ENCODE results near the gene PCCA.

The PCCA gene

DNA sequence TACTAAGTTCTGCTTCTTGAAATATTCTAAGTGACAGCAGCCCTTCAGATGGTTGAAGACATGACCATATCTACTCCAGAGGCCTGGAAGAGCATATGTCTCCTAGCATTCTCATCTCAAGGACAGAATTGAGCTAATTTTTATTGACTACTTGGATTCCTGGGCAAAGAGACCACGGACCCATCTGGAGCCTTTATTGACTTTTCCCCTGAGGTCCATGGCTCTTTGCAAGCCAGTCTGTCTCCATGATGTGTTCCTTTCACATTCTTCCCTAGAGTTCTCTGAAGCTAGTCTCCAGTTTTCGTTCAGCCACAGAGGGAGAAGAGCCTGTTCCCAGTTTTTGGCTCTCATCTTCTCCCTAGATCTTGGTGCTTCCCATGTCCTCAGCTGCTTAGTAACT lies 202.7 kb downstream of the PCCA start:
- TF ChIP-seq CTCF (IDR thresholded peaks at IDR 0.05; ENCODE audit: insufficient read depth, missing control alignments), result no peak
- DNase-seq (ENCODE audit: insufficient read length, low spot score) (no peak), FAIRE-seq (no peak)

DNA sequence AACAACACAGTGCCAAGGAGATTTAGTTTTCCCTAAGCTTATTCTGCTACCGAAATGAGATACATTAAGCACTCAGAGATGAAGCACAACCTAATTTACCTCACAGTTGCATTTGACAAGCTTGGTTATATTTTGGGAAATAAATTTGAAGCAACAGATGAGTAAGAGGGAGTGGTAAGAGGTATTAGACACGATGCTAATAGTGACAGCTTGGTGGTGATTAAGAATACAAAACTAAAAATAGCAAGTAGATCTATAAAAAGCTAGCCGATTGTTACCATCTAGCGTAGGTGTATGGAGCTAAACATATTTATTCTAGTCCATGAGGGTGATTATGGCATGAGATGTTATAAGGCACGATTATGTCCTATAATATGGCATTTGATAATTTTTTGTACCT lies 208.5 kb downstream of the PCCA start:
- DNase-seq (ENCODE audit: insufficient read length, low spot score) (no peak), FAIRE-seq (peak; percentile 91)
- TF ChIP-seq CTCF (IDR thresholded peaks at IDR 0.05; ENCODE audit: insufficient read depth, missing control alignments), result no peak

DNA sequence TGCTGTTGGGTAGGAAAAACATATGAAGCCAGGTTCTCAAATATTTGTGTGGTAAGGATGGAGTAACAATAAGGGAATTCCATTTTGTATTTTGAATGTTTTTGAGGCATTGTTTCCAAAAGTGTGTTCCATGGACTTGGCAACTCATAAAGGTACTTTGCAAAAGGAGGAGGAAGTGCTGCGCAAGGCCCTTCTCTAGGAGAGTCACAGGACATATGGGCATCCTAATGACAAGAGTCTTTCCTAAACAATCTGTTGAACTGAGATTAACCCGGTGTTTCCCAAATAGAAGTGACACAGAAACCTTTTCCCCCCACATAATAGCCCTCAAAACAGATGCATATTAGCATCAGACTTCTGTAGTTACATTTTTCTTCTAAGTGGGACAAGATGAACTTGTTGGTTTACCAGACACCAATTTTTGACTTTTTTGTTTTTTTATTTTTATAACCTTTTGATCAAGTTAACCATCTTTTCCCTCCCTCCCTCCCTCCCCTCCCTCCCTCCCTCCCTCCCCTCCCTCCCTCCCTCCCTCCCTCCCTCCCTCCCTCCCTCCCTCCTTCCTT lies 209.3 kb downstream of the PCCA start:
- no peak for TF ChIP-seq CTCF (IDR thresholded peaks at IDR 0.05; ENCODE audit: insufficient read depth, missing control alignments)
- FAIRE-seq (peak; percentile 51), DNase-seq (ENCODE audit: insufficient read length, low spot score) (no peak)

GRCh38 chr13:100298691-100299090 lies 209.8 kb downstream of the PCCA start:
- FAIRE-seq (no peak), DNase-seq (ENCODE audit: insufficient read length, low spot score) (no peak)
- TF ChIP-seq CTCF (IDR thresholded peaks at IDR 0.05; ENCODE audit: insufficient read depth, missing control alignments), result no peak

DNA sequence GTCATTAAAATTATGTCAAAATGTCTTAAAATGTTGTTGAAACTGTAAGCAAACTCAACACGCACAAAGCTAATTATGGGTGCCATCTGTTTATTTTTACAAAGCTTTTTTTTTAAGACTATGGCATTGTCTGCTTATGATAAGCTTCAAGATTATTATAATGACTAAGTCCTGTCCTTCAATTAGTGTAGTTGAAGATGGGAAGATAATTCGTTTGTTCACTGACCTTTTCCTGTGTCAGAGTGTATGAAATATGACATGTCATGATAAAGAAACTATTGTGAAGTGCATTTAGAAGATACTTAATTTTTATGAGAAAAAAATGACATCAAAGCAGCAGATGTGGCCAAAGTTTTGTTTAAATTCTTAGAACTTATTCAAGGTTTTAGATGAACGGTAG lies 211.3 kb downstream of the PCCA start:
- TF ChIP-seq CTCF (IDR thresholded peaks at IDR 0.05; ENCODE audit: insufficient read depth, missing control alignments), result no peak
- FAIRE-seq (peak; percentile 98), DNase-seq (ENCODE audit: insufficient read length, low spot score) (no peak)

DNA sequence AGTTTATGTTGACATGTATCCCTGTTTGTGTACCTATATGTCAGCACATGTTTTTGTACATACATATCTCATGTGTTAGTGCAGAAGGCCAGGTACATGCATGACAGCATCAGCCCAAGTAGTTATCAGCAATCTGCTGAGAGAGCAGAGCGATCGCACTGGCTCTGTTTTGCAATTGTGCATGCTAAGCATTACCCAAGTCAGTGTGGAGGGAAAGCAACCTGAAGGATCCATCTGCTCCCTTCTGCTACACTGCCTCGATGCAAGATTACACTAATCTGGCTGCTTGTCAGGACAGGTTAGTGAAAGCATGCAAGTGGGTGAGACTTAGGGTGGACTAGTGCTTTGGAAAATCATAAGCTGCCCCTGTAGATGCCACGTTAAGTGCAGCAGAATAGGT lies 211.8 kb downstream of the PCCA start:
- DNase-seq (ENCODE audit: insufficient read length, low spot score), result no peak
- no peak for TF ChIP-seq CTCF (IDR thresholded peaks at IDR 0.05; ENCODE audit: insufficient read depth, missing control alignments)
- no peak for FAIRE-seq

DNA sequence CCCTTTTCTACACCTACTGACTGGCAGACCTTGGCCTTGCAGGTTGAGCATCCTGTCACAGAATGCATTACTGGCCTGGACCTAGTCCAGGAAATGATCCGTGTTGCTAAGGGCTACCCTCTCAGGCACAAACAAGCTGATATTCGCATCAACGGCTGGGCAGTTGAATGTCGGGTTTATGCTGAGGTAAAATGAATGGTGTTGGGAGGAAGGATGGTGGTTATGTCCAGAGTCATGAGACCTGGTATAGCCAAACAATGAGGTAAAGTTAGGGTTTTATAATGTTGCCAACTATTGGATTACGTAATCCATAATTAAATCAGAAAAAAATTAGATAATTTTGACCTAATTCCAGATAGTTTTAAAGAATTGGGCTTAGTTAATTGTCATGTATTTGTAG lies 212.5 kb downstream of the PCCA start:
- no peak for DNase-seq (ENCODE audit: insufficient read length, low spot score)
- peak; percentile 86 for FAIRE-seq
- TF ChIP-seq CTCF (IDR thresholded peaks at IDR 0.05; ENCODE audit: insufficient read depth, missing control alignments), result no peak

Measured in D721Med (cell line).